Measurements from ENCODE around the gene COQ4. TPM values are rescaled to one million over a fixed set of nuclear protein-coding genes. Genes with fewer than 3 reads are reported as not detected.
"Not testable (repeated sequence)": the region's sequence is repeated elsewhere in the genome, so short reads cannot be mapped to it uniquely, and the experiment has no call there.

Gene COQ4
- total RNA-seq, 1 donor from 2014 or later = 46.3 TPM

DNA sequence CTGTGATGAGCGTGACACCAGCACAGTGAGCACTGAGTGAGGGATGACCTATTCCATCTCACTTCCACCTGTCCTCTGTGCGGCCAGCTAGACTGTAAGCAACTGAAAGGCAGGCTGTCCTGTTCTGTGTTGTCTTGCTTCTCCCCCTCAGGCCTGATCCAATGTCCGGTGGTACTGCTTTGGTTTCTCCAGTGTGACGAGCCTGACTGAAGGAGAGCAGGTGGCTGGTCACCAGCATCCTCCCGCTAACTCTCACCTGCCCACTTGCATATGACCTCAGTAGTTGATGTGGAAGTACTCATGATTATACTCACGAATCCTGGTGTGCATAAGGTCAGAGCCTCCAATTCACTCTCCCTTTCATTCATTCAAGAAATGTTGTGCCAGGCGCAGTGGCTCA is 15.3 kb downstream of the COQ4 start:
- DNase-seq (ENCODE audit: low read depth) = no peak
- Histone ChIP-seq H3K36me3 (ENCODE audit: control insufficient read depth, insufficient read depth, low read length) (peaks cover 2% of the 10 kb centered on the region), H3K27me3 (ENCODE audit: control insufficient read depth, insufficient read depth, low read length) (no peaks in the 10 kb centered on the region), H3K4me3 (ENCODE audit: low read depth, low read length) (no peak overlapping the region)
- TF ChIP-seq, protein P1, sequence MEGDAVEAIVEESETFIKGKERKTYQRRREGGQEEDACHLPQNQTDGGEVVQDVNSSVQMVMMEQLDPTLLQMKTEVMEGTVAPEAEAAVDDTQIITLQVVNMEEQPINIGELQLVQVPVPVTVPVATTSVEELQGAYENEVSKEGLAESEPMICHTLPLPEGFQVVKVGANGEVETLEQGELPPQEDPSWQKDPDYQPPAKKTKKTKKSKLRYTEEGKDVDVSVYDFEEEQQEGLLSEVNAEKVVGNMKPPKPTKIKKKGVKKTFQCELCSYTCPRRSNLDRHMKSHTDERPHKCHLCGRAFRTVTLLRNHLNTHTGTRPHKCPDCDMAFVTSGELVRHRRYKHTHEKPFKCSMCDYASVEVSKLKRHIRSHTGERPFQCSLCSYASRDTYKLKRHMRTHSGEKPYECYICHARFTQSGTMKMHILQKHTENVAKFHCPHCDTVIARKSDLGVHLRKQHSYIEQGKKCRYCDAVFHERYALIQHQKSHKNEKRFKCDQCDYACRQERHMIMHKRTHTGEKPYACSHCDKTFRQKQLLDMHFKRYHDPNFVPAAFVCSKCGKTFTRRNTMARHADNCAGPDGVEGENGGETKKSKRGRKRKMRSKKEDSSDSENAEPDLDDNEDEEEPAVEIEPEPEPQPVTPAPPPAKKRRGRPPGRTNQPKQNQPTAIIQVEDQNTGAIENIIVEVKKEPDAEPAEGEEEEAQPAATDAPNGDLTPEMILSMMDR (IDR thresholded peaks at IDR 0.05; ENCODE audit: insufficient read depth, low read length, poor library complexity, severe bottlenecking) = no peak

DNA sequence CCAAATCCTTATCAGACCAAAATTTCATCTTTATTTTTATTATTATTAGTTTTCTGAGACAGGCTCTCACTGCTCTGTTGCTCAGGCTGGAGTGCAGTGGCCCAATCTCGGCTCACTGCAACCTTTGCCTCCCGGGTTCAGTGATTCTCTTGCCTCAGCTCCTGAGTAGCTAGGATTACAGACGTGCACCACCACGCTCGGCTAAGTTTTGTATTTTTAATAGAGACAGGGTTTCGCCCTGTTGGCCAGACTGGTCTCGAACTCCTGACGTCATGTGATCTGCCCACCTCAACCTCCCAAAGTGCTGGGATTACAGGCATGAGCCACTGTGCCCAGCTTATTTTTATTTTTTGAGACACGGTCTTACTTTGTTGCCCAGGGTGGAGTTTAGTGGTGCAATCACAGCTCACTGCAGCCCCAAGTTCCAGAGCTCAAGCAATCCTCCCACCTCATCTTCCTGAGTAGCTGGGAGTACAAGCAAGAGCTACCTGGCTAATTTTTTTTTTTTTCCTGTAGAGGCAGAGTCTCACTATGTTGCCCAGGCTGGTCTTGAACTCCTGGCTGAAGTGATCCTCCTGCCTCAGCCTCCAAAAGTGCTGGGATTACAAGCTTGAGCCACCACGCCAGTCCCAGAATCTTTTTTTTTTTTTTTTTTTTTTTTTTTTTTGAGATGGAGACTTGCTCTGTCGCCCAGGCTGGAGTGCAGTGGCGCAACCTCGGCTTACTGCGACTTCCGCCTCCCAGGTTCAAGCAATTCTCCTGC is 16.4 kb downstream of the COQ4 start:
- not testable (repeated sequence) for H3K27me3 ChIP-seq (ENCODE audit: control insufficient read depth, insufficient read depth, low read length); H3K36me3 ChIP-seq (ENCODE audit: control insufficient read depth, insufficient read depth, low read length); DNase-seq (ENCODE audit: low read depth); H3K4me3 ChIP-seq (ENCODE audit: low read depth, low read length)

- Histone ChIP-seq H3K4me3 (ENCODE audit: low read depth, low read length) (peak within 1 kb of the TSS; percentile 84), H3K36me3 (ENCODE audit: control insufficient read depth, insufficient read depth, low read length) (peaks cover 2% of the 10 kb centered on the region), H3K27me3 (ENCODE audit: control insufficient read depth, insufficient read depth, low read length) (no peaks in the 10 kb centered on the region)
- no peak for DNase-seq (ENCODE audit: low read depth)
- TF ChIP-seq, protein P1 (IDR thresholded peaks at IDR 0.05; ENCODE audit: insufficient read depth, low read length, poor library complexity, severe bottlenecking) = no peak
These were observed 17.4 kb downstream of the COQ4 start, which contains the start of gene SLC27A4 for GRCh38 chr9:128339761-128340690. SLC27A4 (plus strand) TSS chr9:128340527; CDS start chr9:128343133, 2,606 bp downstream.

GRCh38 chr9:128340691-128341434 is 18.2 kb downstream of the COQ4 start:
- Histone ChIP-seq H3K4me3 (ENCODE audit: low read depth, low read length) (peak overlapping the region; percentile 84), H3K27me3 (ENCODE audit: control insufficient read depth, insufficient read depth, low read length) (no peaks in the 10 kb centered on the region), H3K36me3 (ENCODE audit: control insufficient read depth, insufficient read depth, low read length) (peaks cover 2% of the 10 kb centered on the region)
- DNase-seq (ENCODE audit: low read depth) = no peak
- TF ChIP-seq, protein P1 (IDR thresholded peaks at IDR 0.05; ENCODE audit: insufficient read depth, low read length, poor library complexity, severe bottlenecking) = no peak

DNA sequence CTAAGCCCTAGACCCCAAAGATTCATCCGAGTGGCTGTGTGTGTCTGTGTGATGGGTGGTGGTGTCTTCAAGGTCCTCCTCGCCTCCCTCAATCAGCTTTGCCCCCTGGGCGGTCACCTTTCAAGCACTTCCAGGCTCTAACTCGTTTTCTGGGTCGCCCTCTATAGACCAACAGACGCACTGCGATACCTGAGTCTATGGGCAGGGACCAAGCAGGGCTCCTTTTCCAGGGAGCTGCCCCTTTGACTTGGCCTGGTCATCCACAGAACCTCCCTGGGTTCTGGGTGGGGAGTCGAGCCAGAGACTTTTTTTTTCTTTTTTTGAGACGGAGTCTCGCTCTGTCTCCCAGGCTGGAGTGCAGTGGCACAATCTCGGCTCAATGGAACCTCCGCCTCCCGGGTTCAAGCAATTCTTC is 18.8 kb downstream of the COQ4 start:
- peak overlapping the region; percentile 84 for H3K4me3 ChIP-seq (ENCODE audit: low read depth, low read length)
- no peaks in the 10 kb centered on the region for H3K27me3 ChIP-seq (ENCODE audit: control insufficient read depth, insufficient read depth, low read length)
- DNase-seq (ENCODE audit: low read depth) = no peak
- TF ChIP-seq, protein P1 (IDR thresholded peaks at IDR 0.05; ENCODE audit: insufficient read depth, low read length, poor library complexity, severe bottlenecking) = peak; percentile 75
- H3K36me3 ChIP-seq (ENCODE audit: control insufficient read depth, insufficient read depth, low read length) = peaks cover 2% of the 10 kb centered on the region

All from kidney epithelial cell (primary cell).